ENCODE data around the gene SPDYE4.

Gene SPDYE4

GRCh38 chr17:8785547-8786413, 27.4 kb upstream of the SPDYE4 start:
- peak; percentile 26 for DNase-seq (ENCODE audit: low read depth, low spot score)

GRCh38 chr17:8782176-8782575, 23.8 kb upstream of the SPDYE4 start:
- DNase-seq (ENCODE audit: low read depth, low spot score): no peak

DNA sequence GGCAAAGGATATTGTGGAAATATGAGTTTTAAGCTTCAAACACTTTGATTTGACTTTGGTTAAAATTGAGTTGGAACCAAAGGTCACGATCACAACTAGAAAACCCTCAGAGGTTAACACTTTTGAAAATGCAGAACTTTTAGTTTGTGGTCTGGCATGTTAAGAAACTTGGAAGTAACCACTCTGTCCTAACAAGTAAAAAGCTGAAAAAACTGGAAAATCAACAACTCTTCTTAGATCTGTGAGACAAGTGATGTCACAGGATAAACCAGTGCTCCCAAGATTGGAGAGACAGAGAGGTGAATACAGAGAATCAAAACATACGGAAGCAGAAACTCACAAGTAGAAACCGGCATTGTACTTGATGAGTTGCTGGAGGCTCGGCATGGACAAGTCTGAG, 23.4 kb upstream of the SPDYE4 start:
- DNase-seq (ENCODE audit: low read depth, low spot score): no peak

DNA sequence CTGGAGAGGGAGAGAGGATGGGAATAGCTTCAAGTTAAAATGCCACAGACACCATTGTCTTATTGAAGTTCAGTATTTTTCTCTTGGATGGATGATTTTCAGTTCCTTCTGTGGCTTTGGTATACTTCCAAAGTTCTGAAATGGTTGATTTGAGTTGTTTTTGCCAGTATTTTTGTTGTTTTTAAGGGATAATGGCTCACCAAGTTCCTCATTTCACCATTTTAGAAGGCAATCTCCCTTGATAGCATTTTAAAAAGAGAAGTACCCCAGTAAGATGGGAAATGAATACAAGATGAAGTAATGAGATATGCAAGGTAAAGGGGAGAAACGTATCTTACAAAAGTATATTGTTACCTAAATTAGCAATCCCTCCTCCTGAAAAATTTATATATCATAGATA, 18.5 kb upstream of the SPDYE4 start:
- no peak for DNase-seq (ENCODE audit: low read depth, low spot score)

DNA sequence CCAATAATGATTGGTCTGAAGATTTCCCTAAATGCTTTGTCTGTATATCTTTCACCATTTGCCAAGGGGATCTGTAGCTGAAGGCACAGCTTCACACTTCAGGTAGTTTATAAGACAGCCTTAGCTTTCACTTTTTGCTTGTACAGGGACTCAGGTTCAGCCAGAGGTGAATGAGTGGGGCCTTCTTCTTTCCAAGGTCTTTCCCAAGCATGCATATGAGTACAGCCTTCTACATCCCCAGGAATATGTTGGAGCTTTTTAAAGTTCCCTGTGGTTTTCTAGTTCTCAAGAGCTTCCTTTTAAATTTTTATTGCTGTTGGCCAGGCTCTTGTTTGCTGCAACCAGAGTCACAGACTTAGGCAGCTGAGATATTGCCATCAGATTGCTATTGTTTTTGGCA, 17.9 kb upstream of the SPDYE4 start:
- DNase-seq (ENCODE audit: low read depth, low spot score): no peak

GRCh38 chr17:8766731-8767130, 8.4 kb upstream of the SPDYE4 start:
- DNase-seq (ENCODE audit: low read depth, low spot score): no peak

GRCh38 chr17:8762012-8762411, 3.7 kb upstream of the SPDYE4 start:
- no peak for DNase-seq (ENCODE audit: low read depth, low spot score)

- DNase-seq (ENCODE audit: low read depth, low spot score): no peak
Observed at GRCh38 chr17:8757189-8757588, 1.2 kb downstream of the SPDYE4 start.

DNA sequence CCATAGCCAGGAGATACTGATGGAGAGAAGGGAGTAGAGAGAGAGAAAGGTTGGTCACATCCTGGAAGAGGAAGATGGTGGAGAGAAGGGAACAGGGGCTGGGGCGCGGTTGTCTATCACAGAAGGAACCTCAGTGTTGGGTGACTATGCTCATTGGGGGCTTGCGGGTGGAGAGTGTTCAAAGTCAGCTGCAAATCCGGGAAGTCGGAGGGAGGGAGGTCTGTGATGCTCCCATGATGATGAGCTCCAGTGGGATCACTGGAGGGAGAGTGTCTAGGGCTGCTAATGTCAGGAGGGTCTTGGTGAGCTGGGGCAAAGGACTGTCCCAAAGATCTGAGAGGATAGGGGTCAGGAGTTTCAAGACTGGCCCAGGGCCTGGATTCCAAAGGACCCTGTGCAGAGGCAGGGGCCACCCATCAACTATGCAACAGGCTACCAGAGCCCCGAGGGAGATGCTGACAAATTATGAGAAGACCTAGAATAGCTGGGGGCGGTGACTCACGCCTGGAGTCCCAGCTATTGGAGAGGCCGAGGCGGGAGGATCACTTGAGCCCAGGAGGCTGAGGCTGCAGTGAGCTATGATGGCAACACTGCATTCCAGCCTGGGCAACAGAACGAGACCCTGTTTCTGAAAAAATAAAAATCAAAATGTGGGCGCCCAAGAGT, 2.6 kb downstream of the SPDYE4 start:
- DNase-seq (ENCODE audit: low read depth, low spot score): no peak

GRCh38 chr17:8754890-8755289, 3.5 kb downstream of the SPDYE4 start:
- DNase-seq (ENCODE audit: low read depth, low spot score): no peak

DNA sequence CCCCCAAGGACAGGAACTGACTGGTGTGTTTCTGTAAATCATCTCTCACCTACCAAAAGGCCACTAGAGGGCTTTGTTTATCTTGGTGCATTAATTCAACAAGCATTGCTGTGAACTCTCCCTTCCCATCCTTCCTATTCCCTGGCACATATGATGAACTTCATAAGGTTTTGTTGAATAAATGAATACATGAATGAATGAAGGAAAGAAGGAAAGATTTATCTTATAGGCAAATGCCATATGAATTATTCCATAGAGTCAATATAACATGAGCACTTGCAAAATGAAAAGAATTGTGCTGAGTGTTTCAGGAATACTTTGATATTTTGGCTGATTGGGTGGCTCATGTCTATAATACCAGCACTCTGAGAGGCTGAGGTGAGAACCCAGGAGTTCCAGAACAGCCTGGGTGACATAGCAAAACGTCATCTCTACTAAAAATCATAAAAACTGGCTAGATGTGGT, 4.3 kb downstream of the SPDYE4 start:
- no peak for DNase-seq (ENCODE audit: low read depth, low spot score)

GRCh38 chr17:8753136-8753975, 5.0 kb downstream of the SPDYE4 start:
- no peak for DNase-seq (ENCODE audit: low read depth, low spot score)

- no peak for DNase-seq (ENCODE audit: low read depth, low spot score)
Observed at GRCh38 chr17:8749616-8750015, 8.7 kb downstream of the SPDYE4 start.

GRCh38 chr17:8747742-8748141, 10.6 kb downstream of the SPDYE4 start:
- no peak for DNase-seq (ENCODE audit: low read depth, low spot score)

DNA sequence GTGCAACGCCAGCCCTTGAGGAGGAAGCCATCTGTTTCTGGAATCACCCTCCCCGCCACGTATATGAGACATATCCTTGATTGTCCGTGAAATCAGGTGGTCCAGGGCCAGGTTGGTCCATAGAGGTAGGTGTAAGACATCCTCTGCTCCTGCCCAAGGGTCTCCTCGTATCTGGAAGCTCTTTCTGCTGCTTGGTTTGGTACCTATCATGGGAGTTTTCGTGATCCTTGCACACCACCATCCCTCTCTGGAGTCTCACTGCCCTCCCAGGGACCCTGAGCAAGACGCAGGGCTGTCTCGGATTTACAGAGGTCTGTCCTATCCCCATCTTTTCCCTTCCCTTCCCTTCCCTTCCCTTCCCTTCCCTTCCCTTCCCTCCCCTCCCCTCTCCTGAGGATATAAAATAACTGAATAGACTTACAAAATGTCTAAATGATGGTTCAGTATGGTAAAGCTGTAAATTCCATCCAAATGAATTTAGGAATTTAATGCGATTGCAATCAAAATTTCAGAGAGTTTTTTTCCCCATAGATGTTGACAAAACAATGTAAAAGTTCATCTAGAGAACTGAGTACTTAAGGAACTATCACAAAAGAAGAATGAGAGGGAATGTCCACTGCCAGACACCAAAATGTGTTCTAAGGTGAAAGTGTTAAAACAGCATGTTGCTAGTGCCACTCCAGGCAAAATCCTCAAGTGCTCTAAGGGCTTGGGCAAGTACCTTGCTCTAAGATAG, 11.7 kb downstream of the SPDYE4 start:
- no peak for DNase-seq (ENCODE audit: low read depth, low spot score)

GRCh38 chr17:8745586-8746500, 12.5 kb downstream of the SPDYE4 start:
- peak; percentile 54 for DNase-seq (ENCODE audit: low read depth, low spot score)

DNA sequence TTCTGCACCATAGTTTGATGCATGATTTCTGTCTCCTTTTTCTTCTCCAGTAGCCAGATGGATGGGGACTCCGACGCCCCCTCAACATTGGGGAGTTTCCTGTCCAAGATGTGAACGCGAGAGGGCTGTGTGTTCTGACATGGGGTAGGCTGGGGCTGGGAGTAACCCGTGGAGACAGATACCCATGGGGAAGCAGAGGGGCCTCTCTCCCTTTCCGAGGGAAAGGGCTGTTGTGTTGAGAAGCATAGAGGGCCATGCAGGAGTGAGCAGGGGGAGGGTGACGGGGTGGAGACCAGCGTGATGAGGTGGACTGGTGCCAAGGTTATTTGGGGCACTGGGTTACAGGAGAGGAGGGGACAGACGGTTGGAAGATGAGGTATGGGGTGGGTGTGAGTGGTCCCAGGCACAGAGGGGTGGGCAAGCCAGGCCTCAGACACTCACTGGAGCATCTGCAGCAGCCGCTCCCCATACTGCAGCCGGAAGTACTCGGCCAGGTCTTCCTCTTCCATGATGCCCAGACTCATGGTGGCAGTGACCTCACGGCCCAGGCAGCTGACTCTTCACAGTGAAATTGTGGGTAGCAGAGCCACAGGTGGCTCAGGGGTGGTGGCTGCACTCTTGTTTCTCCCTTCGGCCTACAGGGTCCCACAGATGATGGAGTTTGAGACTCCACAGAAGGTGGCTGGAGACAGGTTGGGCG, 14.1 kb downstream of the SPDYE4 start:
- no peak for DNase-seq (ENCODE audit: low read depth, low spot score)

GRCh38 chr17:8742819-8743218, 15.5 kb downstream of the SPDYE4 start:
- DNase-seq (ENCODE audit: low read depth, low spot score): no peak

DNA sequence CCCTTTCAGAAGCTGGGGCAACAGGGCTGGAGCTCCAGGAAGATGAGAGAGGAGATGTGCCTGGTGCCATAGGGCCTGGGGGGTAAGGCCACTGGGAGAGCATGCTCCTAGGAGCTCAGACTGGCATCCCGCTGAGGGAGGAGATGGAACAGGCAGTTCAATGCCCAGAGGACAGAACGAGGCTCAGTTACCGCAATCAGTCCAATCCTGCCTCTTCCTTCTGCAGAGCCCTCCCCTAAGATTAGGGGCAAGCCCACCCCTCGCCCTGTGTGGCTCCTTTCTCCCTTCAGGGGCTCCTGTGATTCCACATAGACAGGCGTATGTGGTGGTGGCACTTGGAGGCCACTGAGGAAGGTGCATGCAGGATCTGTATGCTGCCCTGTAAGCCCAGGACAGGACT, 16.1 kb downstream of the SPDYE4 start:
- no peak for DNase-seq (ENCODE audit: low read depth, low spot score)

GRCh38 chr17:8741771-8742170, 16.6 kb downstream of the SPDYE4 start:
- DNase-seq (ENCODE audit: low read depth, low spot score): no peak
